Measurements from ENCODE around the gene HSPA12B. TPM values are rescaled to one million over a fixed set of nuclear protein-coding genes. Genes with fewer than 3 reads are reported as not detected.

The HSPA12B gene
- total and polyA plus RNA-seq, 9 of the 15 experiments (the other 6 are each of a cell fraction or from before 2014, with no cell fraction given), result 0.03 to 0.07 TPM; not detected in 7

DNA sequence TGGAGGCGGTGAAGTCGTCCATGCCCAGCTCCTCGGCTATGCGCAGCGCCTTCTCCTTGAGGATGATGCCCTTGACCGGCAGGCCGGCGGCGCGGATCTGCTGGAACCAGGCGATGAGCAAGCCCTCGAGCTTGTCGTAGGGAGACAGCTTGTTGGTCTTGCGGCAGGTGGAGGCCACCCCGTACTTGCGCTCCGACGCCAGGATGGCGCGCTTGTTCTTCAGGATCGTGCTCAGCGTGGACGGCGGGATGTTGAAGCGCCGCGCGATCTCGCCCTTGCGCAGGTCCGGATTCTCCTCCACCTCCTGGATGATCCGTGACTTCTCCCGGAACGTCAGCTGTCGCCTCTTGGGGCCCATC lies 53.6 kb downstream of the HSPA12B start (continued):
- TF ChIP-seq, protein P1, sequence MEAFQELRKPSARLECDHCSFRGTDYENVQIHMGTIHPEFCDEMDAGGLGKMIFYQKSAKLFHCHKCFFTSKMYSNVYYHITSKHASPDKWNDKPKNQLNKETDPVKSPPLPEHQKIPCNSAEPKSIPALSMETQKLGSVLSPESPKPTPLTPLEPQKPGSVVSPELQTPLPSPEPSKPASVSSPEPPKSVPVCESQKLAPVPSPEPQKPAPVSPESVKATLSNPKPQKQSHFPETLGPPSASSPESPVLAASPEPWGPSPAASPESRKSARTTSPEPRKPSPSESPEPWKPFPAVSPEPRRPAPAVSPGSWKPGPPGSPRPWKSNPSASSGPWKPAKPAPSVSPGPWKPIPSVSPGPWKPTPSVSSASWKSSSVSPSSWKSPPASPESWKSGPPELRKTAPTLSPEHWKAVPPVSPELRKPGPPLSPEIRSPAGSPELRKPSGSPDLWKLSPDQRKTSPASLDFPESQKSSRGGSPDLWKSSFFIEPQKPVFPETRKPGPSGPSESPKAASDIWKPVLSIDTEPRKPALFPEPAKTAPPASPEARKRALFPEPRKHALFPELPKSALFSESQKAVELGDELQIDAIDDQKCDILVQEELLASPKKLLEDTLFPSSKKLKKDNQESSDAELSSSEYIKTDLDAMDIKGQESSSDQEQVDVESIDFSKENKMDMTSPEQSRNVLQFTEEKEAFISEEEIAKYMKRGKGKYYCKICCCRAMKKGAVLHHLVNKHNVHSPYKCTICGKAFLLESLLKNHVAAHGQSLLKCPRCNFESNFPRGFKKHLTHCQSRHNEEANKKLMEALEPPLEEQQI (IDR thresholded peaks at IDR 0.05), result no peak
- TF ChIP-seq, protein P2, sequence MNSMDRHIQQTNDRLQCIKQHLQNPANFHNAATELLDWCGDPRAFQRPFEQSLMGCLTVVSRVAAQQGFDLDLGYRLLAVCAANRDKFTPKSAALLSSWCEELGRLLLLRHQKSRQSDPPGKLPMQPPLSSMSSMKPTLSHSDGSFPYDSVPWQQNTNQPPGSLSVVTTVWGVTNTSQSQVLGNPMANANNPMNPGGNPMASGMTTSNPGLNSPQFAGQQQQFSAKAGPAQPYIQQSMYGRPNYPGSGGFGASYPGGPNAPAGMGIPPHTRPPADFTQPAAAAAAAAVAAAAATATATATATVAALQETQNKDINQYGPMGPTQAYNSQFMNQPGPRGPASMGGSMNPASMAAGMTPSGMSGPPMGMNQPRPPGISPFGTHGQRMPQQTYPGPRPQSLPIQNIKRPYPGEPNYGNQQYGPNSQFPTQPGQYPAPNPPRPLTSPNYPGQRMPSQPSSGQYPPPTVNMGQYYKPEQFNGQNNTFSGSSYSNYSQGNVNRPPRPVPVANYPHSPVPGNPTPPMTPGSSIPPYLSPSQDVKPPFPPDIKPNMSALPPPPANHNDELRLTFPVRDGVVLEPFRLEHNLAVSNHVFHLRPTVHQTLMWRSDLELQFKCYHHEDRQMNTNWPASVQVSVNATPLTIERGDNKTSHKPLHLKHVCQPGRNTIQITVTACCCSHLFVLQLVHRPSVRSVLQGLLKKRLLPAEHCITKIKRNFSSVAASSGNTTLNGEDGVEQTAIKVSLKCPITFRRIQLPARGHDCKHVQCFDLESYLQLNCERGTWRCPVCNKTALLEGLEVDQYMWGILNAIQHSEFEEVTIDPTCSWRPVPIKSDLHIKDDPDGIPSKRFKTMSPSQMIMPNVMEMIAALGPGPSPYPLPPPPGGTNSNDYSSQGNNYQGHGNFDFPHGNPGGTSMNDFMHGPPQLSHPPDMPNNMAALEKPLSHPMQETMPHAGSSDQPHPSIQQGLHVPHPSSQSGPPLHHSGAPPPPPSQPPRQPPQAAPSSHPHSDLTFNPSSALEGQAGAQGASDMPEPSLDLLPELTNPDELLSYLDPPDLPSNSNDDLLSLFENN (IDR thresholded peaks at IDR 0.05; ENCODE audit: low read depth in 2 of 2, low read length in 2 of 2), result no peak
- no peak for TF ChIP-seq NONO (IDR thresholded peaks at IDR 0.05; ENCODE audit: low read depth in 2 of 2, low read length in 1 of 2)
- no peak for TF ChIP-seq ZNF232 (CRISPR knock-in tag; IDR thresholded peaks at IDR 0.05)
- TF ChIP-seq NR4A1 (CRISPR knock-in tag; IDR thresholded peaks at IDR 0.05), result no peak
- TF ChIP-seq NR4A1 (tag; IDR thresholded peaks at IDR 0.05), result no peak
- no peak for TF ChIP-seq TEAD4 (IDR thresholded peaks at IDR 0.05; ENCODE audit: low read length)
- TF ChIP-seq TEAD4 (CRISPR knock-in tag; IDR thresholded peaks at IDR 0.05; ENCODE audit: borderline replicate concordance), result 0 out of 2 replicates have a peak, but pooled peaks have one; percentile 69
- no peak for TF ChIP-seq STAT5B (CRISPR knock-in tag; IDR thresholded peaks at IDR 0.05)
- TF ChIP-seq ATF7 (IDR thresholded peaks at IDR 0.05), result no peak
- no peak for TF ChIP-seq ZNF274 (IDR thresholded peaks at IDR 0.05; ENCODE audit: borderline replicate concordance, low read depth, low read length)
- TF ChIP-seq SMC3 (conservative IDR thresholded peaks at IDR 0.05; ENCODE audit: insufficient read depth, low read depth, low read length), result no peak
- TF ChIP-seq, protein P3, sequence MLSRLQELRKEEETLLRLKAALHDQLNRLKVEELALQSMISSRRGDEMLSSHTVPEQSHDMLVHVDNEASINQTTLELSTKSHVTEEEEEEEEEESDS (CRISPR knock-in tag; IDR thresholded peaks at IDR 0.05), result no peak
- no peak for TF ChIP-seq ZBTB49 (CRISPR knock-in tag; IDR thresholded peaks at IDR 0.05; ENCODE audit: borderline replicate concordance)
- TF ChIP-seq, protein P4, sequence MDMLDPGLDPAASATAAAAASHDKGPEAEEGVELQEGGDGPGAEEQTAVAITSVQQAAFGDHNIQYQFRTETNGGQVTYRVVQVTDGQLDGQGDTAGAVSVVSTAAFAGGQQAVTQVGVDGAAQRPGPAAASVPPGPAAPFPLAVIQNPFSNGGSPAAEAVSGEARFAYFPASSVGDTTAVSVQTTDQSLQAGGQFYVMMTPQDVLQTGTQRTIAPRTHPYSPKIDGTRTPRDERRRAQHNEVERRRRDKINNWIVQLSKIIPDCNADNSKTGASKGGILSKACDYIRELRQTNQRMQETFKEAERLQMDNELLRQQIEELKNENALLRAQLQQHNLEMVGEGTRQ (CRISPR knock-in tag; IDR thresholded peaks at IDR 0.05), result no peak
- no peak for TF ChIP-seq NELFE (IDR thresholded peaks at IDR 0.05; ENCODE audit: insufficient read depth, insufficient read length)
- TF ChIP-seq MYBL2 (IDR thresholded peaks at IDR 0.05; ENCODE audit: low read depth), result no peak
- TF ChIP-seq MYBL2 (CRISPR knock-in tag; IDR thresholded peaks at IDR 0.05; ENCODE audit: borderline replicate concordance), result no peak
- no peak for TF ChIP-seq ZNF384 (IDR thresholded peaks at IDR 0.05; ENCODE audit: low read depth, low read length)
- TF ChIP-seq CBFB (CRISPR knock-in tag; IDR thresholded peaks at IDR 0.05), result no peak
- TF ChIP-seq ZNF444 (CRISPR knock-in tag; IDR thresholded peaks at IDR 0.05), result no peak

All from K562 (cell line).